HG02840 (cell line): ENCODE measurements around the gene ARHGAP5.
"Not testable (repeated sequence)": the region's sequence is repeated elsewhere in the genome, so short reads cannot be mapped to it uniquely, and the experiment has no call there.

Experiments used
- ATAC-seq: cut with Tn5 transposase; IDR thresholded peaks from one replicate; pipeline ENCODE4 v1.9.1; 2021; ENCODE audit warnings: mild to moderate bottlenecking, moderate library complexity, moderate number of reproducible peaks; ENCODE audit not compliant: unreplicated experiment, low FRiP score

ARHGAP5 gene

DNA sequence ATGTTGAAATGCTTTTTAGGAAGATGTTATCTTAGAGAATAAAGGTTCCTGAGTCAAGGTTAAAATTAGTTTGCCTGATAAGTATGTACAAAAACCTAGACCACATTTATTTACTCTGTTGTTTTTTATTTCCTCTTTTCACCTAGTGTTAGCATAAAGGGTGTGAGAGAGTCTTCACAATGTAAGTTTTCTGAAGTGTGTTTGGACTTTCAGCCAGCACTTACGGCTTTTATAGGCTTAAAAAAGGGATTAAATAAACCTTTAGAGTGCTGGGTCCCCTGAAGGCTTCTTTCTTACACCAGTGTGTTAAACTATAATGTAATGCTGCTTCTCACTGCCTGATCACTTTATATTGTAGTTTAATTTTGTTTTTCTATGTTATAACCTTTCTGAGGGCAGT, 27.2 kb downstream of the ARHGAP5 start:
- no peak for ATAC-seq

DNA sequence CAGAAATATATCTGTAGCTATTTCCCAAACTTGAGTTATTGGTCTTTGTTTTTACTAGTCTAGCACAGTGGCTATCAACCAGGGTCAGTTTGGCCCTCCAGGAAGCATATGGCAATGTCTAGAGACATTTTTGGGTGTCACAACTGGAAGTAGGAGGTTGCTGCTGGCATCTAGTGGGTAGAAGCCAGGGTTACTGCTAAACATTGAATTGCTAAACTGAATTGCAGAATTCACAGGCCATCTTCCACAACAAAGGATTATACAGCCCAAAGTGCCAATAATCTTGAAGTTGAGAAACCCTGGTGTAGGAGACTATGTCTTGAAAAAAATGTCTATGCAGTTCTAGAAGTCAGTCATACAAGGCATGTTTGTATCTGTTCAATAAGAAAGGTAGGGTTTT, 27.7 kb downstream of the ARHGAP5 start:
- no peak for ATAC-seq

DNA sequence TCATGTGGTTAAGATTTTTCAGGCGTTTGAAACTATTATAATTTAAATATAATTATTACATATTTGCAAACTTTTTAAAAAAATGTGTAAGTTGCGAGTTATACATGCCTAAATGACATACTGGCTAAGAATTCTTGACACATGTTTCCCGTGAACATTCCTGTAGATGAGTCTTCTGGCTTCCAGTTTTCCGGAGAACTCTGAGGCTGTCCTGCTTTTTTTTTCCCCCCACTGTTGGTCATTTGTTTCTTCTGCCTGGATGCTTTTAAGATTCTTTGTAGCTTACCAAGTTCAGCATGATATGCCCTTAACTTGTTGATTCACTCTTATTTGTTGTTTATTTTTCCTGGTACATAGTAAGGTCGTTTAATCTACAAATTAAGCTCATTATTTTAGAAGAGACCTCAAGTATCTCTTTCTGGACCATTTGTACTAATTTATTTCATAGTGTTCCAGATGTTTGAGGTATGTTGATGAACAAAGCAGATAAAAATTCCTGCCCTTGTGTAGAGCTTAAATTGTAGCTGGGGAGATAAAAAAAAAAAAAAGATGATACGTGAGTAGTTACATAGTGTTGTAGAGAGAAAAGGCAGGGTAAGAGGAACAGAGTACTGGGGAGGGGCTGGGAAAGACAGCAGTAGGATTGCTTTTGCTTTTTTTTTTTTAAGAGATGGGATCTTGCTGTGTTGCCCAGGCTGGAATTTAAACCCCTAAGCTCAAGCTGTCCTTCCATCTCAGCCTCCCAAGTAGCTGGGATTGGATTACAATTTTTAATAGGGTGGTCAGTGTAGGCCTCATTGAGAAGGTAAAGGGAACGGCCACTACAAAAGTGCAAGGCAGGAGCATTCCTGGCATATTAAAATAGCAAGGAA, 32.8 kb downstream of the ARHGAP5 start:
- no peak for ATAC-seq

DNA sequence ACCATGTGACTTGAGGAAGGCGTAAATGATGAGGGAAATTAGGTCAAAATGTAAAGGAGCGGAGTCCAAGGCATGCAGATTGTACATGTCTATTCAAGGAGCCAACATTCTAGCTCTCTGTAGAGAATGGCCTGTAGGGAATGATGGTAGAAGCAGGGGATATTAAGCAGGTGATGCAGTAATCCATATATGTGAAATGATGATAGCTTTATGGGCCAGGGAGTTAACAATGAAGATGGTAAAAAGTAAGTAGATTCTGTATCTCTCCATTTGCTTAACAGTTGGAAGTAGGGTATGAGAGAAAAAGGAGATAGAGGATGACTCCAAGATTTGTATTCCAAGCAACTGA, 33.4 kb downstream of the ARHGAP5 start:
- no peak for ATAC-seq

DNA sequence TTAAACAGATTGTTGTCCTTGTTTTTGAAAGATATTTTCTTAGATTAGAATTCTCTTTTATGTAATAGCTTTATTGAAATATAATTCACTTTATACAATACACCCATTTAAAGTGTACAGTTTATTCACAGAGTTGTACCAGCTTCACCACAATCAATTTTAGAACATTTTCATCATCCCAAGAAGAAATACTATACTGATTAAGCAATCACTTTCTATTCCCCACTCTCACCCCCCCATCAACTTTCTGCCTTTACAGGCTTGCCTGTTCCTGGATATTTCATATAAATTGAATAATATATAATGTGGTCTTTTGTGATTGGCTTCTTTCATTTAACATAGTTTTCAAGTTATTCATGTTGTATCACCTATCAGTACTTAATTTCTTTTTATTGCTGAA, 44.4 kb downstream of the ARHGAP5 start:
- no peak for ATAC-seq

DNA sequence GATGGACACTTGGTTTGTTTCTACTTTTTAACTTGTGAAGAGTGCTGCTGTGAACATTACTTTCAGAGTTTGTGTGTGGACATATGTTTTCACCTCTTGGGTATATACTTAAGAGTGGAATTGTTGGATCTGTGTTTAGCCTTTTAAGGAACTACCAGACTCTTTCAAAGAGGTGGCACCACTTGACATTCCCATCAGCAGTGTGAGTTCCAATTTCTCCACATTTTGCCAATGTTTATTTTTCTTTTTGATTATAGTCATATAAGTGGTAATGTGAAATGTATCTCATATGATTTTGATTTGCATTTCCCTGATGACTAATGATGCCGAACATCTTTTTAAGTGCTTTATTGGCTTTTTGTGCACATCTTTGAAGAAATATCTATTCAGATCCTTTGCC, 44.8 kb downstream of the ARHGAP5 start:
- no peak for ATAC-seq

DNA sequence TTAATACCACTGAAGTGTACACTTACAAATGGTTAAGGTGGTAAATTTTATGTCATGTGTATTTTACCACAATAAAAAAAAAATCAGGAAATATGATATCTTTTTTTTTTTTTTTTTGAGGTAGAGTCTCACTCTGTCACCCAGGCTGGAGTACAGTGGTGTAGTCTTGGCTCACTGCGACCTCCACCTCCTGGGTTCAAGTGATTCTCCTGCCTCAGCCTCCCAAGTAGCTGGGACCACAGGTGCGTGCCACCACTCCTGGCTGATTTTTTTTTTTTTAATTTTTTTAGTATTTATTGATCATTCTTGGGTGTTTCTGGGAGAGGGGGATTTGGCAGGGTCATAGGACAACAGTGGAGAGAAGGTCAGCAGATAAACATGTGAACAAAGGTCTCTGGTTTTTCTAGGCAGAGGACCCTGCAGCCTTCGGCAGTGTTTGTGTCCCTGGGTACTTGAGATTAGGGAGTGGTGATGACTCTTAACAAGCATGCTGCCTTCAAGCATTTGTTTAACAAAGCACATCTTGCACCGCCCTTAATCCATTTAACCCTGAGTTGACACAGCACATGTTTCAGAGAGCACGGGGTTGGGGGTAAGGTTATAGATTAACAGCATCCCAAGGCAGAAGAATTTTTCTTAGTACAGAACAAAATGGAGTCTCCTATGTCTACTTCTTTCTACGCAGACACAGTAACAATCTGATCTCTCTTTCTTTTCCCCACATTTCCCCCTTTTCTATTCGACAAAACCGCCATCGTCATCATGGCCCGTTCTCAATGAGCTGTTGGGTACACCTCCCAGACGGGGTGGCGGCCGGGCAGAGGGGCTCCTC, 50.0 kb downstream of the ARHGAP5 start:
- ATAC-seq = not testable (repeated sequence)

DNA sequence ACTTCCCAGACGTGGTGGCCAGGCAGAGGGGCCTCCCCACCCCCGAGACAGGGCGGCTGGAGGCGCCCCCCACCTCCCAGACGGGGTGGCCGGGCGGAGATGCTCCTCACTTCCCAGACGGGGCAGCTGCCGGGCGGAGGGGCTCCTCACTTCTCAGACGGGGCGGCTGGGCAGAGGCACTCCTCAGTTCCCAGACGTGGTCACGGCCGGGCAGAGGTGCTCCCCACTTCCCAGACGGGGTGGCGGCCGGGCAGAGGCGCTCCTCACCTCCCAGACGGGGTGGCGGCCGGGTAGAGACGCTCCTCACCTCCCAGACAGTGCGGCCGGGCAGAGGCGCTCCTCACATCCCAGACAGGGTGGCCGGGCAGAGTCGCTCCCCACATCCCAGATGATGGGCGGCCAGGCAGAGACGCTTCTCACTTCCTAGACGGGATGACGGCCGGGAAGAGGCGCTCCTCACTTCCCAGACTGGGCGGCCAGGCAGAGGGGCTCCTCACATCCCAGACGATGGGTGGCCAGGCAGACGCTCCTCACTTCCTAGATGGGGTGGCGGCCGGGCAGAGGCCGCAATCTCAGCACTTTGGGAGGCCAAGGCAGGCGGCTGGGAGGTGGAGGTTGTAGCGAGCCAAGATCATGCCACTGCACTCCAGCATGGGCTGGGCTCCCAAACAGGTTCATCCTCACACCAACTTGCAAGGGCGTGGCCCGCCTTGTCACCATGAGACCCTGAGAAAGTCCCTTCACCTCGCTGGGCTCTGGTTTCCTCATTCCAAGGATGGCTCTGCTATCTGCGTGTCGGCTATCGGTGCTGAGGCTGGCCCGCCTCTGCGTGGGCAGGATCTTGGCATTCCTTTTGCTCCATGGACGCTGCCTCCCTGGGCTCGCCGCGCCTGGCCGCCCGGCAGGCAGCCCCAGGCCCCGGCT, 50.9 kb downstream of the ARHGAP5 start:
- ATAC-seq = not testable (repeated sequence)

DNA sequence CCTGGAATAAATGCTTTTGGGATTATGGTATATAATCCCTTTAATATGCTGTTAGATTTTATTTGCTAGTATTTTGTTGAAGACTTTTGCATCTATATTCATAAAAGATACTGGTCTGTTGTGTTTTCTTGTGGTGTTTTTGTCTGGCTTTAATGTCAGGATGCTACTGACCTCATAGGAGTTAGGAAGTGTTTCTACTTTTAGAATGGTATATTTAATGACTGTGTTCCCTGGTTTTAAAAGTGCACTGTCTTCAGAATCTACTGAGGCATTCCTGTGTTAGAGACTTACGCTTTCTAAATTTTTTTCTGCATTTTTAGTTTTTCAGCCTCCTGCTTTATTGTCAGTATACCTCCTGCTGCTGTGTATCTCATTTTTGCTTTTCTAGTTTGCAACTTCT, 51.6 kb downstream of the ARHGAP5 start:
- no peak for ATAC-seq

DNA sequence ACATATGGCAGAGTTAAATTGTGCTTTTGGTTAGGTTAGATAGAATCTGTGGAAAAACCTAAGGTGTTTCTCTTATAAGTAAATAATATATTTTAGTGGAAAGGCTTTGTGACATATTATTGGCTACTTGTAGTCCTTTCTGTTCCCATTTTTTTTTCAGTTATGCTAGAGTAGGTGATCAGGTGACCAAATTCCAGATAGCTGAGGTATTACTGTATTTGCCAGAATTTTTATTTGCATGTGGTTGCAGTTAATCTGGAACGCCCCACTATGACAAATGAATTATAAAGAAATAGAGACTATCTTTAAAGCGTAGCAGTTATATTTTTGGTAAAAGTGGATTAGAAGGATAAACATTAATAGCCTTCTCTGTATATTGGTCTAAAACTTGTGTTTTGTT, 52.0 kb downstream of the ARHGAP5 start:
- ATAC-seq = no peak

DNA sequence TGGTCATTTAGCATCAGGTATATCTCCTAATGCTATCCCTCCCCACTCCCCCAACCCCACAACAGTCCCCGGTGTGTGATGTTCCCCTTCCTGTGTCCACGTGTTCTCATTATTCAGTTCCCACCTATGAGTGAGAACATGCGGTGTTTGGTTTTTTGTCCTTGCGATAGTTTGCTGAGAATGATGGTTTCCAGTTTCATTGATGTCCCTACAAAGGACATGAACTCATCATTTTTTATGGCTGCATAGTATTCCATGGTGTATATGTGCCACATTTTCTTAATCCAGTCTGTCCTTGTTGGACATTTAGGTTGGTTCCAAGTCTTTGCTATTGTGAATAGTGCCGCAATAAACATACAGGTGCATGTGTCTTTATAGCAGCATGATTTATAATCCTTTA, 54.6 kb downstream of the ARHGAP5 start:
- ATAC-seq = not testable (repeated sequence)

DNA sequence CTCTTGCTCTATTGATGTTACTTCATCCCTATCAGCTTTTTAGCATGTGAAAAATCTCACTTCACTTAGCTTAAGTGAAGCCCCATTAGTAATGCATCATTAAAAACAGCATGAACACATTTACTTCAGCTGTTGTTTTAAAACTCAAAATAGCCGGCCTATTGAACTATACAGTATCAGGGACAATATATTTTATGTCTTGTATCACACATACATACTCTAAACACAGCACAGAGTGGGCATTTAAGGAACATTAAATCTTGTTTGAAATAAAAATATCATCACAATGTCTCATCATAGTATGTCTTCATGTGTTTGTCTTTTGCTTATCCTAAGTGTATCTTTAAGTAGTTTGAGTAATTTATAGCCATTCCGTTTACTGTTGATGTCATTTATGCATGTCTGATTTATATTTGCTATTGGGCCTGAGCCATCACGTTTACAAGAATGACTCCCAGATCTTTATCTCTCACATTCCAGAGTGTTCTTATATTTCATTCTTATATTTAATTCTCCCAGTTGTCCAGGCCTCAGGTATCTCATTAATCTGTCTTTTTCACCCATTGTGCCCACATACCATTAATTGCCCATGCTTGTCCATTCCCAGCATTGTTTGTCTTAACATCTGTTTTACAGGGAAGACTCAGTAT, 57.5 kb downstream of the ARHGAP5 start:
- no peak for ATAC-seq

DNA sequence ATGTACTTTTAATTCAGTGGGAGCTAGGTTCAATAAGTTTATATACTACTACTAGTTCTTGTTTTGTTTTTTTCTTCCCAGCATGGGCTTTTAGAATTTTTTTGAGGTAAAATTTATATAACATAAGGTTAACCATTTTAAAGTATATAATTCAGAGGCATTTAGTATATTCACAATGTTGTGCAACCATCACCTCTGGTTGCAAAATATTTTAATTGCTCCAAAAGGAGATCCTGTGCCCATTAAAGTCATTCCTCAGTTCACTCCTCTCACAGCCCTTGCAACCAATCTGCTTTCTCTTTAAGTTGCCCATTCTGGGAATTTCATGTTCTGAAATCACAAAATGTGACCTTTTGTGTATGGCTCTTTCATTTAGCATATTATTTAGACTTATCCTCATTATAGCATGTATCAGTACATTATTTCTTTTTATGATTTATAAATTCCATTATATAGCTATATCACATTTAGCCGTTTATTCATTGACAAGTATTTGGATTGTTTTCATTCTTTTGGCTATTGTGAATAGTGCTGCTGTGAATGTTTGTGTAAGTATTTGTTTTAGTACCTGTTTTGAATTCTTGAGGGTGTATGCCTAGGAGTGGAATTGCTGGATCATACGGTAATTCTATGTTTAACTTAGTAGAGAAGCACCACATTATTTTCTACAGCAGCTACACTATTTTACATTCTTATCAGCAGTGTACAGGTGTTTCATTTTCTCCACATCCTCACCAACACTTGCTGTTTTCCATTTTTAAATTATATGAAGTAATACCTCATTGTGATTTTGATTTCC, 59.1 kb downstream of the ARHGAP5 start:
- no peak for ATAC-seq

DNA sequence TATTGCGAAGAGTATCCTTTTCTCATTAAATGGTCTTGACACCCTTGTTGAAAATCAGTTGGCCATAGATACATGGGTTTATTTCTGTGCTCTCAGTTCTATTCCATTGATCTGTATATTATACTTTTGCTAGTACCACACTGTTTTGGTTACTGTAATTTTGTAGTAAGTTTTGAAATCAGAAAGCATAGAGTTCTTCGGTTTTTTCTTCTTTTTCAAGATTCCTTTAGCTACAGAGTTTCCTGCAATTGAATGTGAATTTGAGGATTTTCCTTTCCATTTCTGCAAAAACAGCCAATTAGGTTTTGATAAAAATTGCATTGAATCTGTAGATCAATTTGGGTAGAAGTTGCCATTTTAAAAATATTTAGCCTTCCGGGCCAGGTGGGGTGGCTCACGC, 60.2 kb downstream of the ARHGAP5 start:
- no peak for ATAC-seq

DNA sequence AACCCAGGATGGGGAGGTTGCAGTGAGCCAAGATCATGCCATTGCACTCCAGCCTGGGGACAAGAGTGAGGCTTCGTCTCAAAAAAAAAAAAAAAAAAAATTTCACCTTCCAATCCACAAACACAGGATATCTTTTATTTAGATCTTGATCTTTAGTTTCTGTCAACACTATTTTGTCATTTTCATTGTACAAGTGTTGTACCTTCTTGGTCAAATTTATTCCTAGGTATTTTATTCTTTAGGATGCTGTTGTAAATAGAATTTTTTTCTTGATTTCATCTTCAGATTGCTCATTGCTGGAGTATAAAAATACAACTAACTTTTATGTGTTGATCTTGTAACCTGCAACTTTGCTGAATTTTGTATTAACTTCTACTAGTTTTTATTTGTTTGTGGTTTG, 60.8 kb downstream of the ARHGAP5 start:
- ATAC-seq = no peak

DNA sequence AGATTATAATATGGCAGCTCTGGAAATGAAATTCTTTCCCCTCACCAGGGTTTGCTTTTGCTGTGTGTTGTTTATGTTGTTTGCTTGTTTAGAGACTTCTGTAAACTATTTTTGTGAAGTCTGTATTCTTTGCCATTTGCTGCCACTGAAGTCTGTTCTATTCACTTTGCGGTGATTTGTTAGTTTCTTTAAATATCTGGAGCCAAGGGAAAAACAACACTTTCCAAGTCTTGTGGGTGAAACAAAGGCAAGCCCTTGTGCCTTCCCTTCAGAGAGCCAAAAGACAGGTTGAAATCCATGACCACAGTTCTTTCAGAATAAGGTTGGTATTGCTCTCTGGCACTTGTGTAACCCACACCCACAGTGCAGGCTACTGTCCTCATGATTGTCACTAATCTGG, 65.2 kb downstream of the ARHGAP5 start:
- ATAC-seq = no peak

DNA sequence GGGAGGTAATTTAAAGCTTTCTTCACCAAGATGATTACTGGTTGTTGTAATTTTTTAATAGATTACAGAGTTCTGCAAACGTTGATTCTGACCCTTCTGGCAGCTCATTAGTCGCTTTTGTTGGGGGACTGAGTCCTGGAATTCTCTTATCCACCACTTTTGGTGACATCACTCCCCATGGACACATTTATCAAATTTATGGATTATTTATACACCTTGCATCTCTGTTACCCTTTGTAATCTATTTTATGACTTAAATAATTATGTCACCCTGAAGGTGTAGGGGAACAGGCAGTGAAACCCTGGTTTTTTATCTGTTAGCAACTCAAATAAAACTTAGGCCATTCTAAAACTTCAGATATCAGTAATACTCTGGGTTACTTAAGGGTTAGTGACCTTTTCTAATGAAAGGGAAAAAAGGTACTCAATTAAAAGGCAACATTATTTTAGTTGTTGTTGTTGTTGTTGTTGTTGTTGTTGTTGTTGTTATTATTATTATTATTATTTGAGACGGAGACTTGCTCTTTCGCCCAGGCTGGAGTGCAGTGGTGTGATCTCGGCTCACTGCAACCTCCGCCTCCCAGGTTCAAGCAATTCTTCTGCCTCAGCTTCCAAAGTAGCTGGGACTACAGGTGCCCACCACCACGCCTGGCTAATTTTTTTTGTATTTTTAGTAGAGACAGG, 65.8 kb downstream of the ARHGAP5 start:
- no peak for ATAC-seq

DNA sequence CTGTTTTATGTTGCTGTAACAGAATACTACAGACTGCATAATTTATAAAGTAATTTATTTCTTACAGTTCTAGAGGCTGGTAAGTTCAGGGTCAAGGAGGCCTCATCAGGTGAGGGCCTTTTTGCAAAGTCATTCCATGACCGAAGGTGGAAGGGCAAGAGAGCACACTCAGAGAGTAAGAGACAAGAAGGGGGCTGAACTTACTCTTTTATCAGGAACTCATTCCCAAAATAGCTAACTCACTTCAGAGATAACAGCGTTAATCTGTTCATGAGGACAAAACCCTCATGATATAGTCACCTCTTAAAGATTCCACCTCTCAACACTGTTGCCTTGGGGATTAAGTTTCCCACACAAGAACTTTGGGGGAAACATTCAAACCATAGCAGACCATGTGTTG, 73.3 kb downstream of the ARHGAP5 start:
- ATAC-seq = no peak

DNA sequence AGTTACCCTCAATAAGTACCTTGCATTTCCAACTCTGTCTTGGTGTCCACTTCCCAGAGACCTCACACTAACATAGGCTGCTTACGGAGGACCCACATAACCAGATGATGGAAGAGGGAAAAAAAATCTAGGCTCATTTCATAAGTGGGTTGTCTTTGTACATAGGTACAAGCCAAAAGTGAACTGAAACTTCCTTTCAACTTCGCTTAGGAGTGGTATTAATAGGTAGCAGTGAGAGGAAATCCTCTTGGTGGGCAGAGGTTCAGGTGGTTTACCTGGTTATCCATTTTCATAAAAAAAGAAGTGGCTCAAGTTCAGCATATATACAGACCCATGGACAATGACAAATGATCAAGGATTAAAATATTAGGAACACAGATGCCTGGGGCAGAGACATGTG, 88.9 kb downstream of the ARHGAP5 start:
- no peak for ATAC-seq
